ENCODE data around the gene ITGA11. TPM values are rescaled to one million over a fixed set of nuclear protein-coding genes. Genes with fewer than 3 reads are reported as not detected.

The ITGA11 gene
- total RNA-seq, 2 experiments from 2014 or later = under 0.01 TPM; not detected in 1

- no peak overlapping the region for H2AFZ ChIP-seq (ENCODE audit: low read length)
These were observed 67.8 kb downstream of the ITGA11 start for GRCh38 chr15:68364028-68364659.

GRCh38 chr15:68363353-68363752 lies 68.6 kb downstream of the ITGA11 start:
- CTCF ChIA-PET (ENCODE audit: unreplicated experiment) = no interaction called here
- intact Hi-C loops (cut with micrococcal nuclease; ENCODE audit: unreplicated experiment) = no loop called here
- Histone ChIP-seq H3K4me3 (ENCODE audit: low read depth, low read length, poor library complexity, severe bottlenecking) (no peak overlapping the region), H2AFZ (ENCODE audit: low read length) (no peak overlapping the region), H3K9me2 (ENCODE audit: insufficient read depth, low read length) (no peaks in the 10 kb centered on the region), H3K4me2 (ENCODE audit: low read length) (no peak overlapping the region), H3K36me3 (ENCODE audit: insufficient read depth, low read length) (no peaks in the 10 kb centered on the region), H4K20me1 (ENCODE audit: insufficient read depth, low read length) (no peaks in the 10 kb centered on the region), H3K9me3 (ENCODE audit: low read length) (no peaks in the 10 kb centered on the region), H3K79me2 (ENCODE audit: insufficient read depth, low read depth, low read length) (no peaks in the 10 kb centered on the region), H3K27ac (ENCODE audit: low read depth, low read length, poor library complexity, severe bottlenecking) (no peak overlapping the region), H3K4me1 (ENCODE audit: insufficient read depth, low read length, poor library complexity, severe bottlenecking) (peaks cover 14% of the 10 kb centered on the region)
- no TSS peak for BruUV-seq (replicated peaks)
- POLR2A ChIA-PET = no interaction called here
- no peak for DNase-seq (ENCODE audit: low spot score)
- TF ChIP-seq EZH2phosphoT487 (IDR thresholded peaks at IDR 0.05; ENCODE audit: borderline replicate concordance, low read depth, low read length) = no peak
- TF ChIP-seq CTCF (conservative IDR thresholded peaks at IDR 0.05; ENCODE audit: low read length) = no peak

More at GRCh38 chr15:68364028-68364659, 67.8 kb downstream of the ITGA11 start:
- H3K9me3 ChIP-seq (ENCODE audit: low read length) = no peaks in the 10 kb centered on the region
- H4K20me1 ChIP-seq (ENCODE audit: insufficient read depth, low read length) = no peaks in the 10 kb centered on the region
- H3K36me3 ChIP-seq (ENCODE audit: insufficient read depth, low read length) = no peaks in the 10 kb centered on the region
- intact Hi-C loops (cut with micrococcal nuclease; ENCODE audit: unreplicated experiment) = no loop called here
- no peaks in the 10 kb centered on the region for H3K79me2 ChIP-seq (ENCODE audit: insufficient read depth, low read depth, low read length)
- POLR2A ChIA-PET = no interaction called here
- BruUV-seq (replicated peaks) = no TSS peak
- DNase-seq (ENCODE audit: low spot score) = no peak
- H3K4me1 ChIP-seq (ENCODE audit: insufficient read depth, low read length, poor library complexity, severe bottlenecking) = peaks cover 14% of the 10 kb centered on the region
- H3K4me3 ChIP-seq (ENCODE audit: low read depth, low read length, poor library complexity, severe bottlenecking) = no peak overlapping the region
- CTCF ChIA-PET (ENCODE audit: unreplicated experiment) = no interaction called here
- no peaks in the 10 kb centered on the region for H3K9me2 ChIP-seq (ENCODE audit: insufficient read depth, low read length)
- no peak overlapping the region for H3K4me2 ChIP-seq (ENCODE audit: low read length)
- TF ChIP-seq EZH2phosphoT487 (IDR thresholded peaks at IDR 0.05; ENCODE audit: borderline replicate concordance, low read depth, low read length) (no peak), CTCF (conservative IDR thresholded peaks at IDR 0.05; ENCODE audit: low read length) (no peak)
- no peak overlapping the region for H3K27ac ChIP-seq (ENCODE audit: low read depth, low read length, poor library complexity, severe bottlenecking)

GRCh38 chr15:68362537-68363126 lies 69.3 kb downstream of the ITGA11 start:
- H3K9me2 ChIP-seq (ENCODE audit: insufficient read depth, low read length) = no peaks in the 10 kb centered on the region
- ChIA-PET POLR2A (no interaction called here), CTCF (ENCODE audit: unreplicated experiment) (no interaction called here)
- intact Hi-C loops (cut with micrococcal nuclease; ENCODE audit: unreplicated experiment) = no loop called here
- peaks cover 14% of the 10 kb centered on the region for H3K4me1 ChIP-seq (ENCODE audit: insufficient read depth, low read length, poor library complexity, severe bottlenecking)
- no peaks in the 10 kb centered on the region for H4K20me1 ChIP-seq (ENCODE audit: insufficient read depth, low read length)
- H3K9me3 ChIP-seq (ENCODE audit: low read length) = no peaks in the 10 kb centered on the region
- H2AFZ ChIP-seq (ENCODE audit: low read length) = no peak overlapping the region
- DNase-seq (ENCODE audit: low spot score) = no peak
- no TSS peak for BruUV-seq (replicated peaks)
- H3K36me3 ChIP-seq (ENCODE audit: insufficient read depth, low read length) = no peaks in the 10 kb centered on the region
- no peaks in the 10 kb centered on the region for H3K79me2 ChIP-seq (ENCODE audit: insufficient read depth, low read depth, low read length)
- TF ChIP-seq EZH2phosphoT487 (IDR thresholded peaks at IDR 0.05; ENCODE audit: borderline replicate concordance, low read depth, low read length) = no peak
- no peak for TF ChIP-seq CTCF (conservative IDR thresholded peaks at IDR 0.05; ENCODE audit: low read length)
- H3K4me3 ChIP-seq (ENCODE audit: low read depth, low read length, poor library complexity, severe bottlenecking) = no peak overlapping the region
- H3K27ac ChIP-seq (ENCODE audit: low read depth, low read length, poor library complexity, severe bottlenecking) = no peak overlapping the region
- H3K4me2 ChIP-seq (ENCODE audit: low read length) = no peak overlapping the region
